Activated CD8-positive, alpha-beta T cell treated with anti-CD3 and anti-CD28 coated beads for 36 hours (primary cell): ENCODE measurements around the gene LAMA4. TPM values are rescaled to one million over a fixed set of nuclear protein-coding genes. Genes with fewer than 3 reads are reported as not detected.
"Not testable (repeated sequence)": the region's sequence is repeated elsewhere in the genome, so short reads cannot be mapped to it uniquely, and the experiment has no call there.

Experiments
- ATAC-seq: fragments of 200-7000 bp; cut with Tn5 transposase; one replicate; pipeline ENCODE4 v1.10.0; 2021; ENCODE audit warnings: mild to moderate bottlenecking, moderate library complexity
- CTCF ChIA-PET: fragments of 350-600 bp; sonication (Branson Sonifier 250); formaldehyde crosslinking; loops from one replicate; lab custom pipeline; 2021; ENCODE audit warnings: antibody characterized with exemption; lab: Charles Lee
- POLR2A ChIA-PET: fragments of 350-600 bp; sonication (Branson Sonifier 250); formaldehyde crosslinking; loops from one replicate; lab custom pipeline; 2021; ENCODE audit warnings: antibody characterized with exemption; lab: Charles Lee
- DNase-seq: peaks from one replicate; pipeline ENCODE4 v3.0.0-alpha.2; 2020
- H3K27ac Mint-ChIP-seq: one replicate; pipeline ENCODE4 v1.8.0; 2021; ENCODE audit warnings: mild to moderate bottlenecking, mixed read lengths
- H3K27me3 Mint-ChIP-seq: one replicate; pipeline ENCODE4 v1.8.0; 2021; ENCODE audit warnings: mixed read lengths
- H3K36me3 Mint-ChIP-seq: one replicate; pipeline ENCODE4 v1.8.0; 2021; ENCODE audit warnings: low read depth, mixed read lengths
- H3K4me1 Mint-ChIP-seq: one replicate; pipeline ENCODE4 v1.8.0; 2021; ENCODE audit warnings: low read depth, mixed read lengths
- H3K4me3 Mint-ChIP-seq: one replicate; pipeline ENCODE4 v1.8.0; 2021; ENCODE audit warnings: mild to moderate bottlenecking, moderate library complexity, mixed read lengths
- H3K9me3 Mint-ChIP-seq: one replicate; pipeline ENCODE4 v1.8.0; 2021; ENCODE audit warnings: mixed read lengths
- CTCF ChIP-seq: fragments of 200-600 bp; IDR thresholded peaks from one replicate; pipeline ENCODE4 v1.8.0; 2022; ENCODE audit warnings: antibody characterized with exemption, mild to moderate bottlenecking
- intact Hi-C: fragments of 100-400 bp; cut with micrococcal nuclease; formaldehyde crosslinking; loops from one replicate; pipeline ENCODE4 v1.10.0; 2022
- total RNA-seq, 2 experiments: library from RNA; stranded (reverse); gene quantifications; one replicate each; pipeline ENCODE4 v1.2.3, GENCODE V29; 2021

Gene LAMA4
- total RNA-seq, 2 experiments from 2014 or later: not detected

GRCh38 chr6:112202639-112203341, 51.6 kb downstream of the LAMA4 start:
- H3K9me3 Mint-ChIP-seq: peaks cover 3% of the 10 kb centered on the region
- no peaks in the 10 kb centered on the region for H3K36me3 Mint-ChIP-seq
- no peak overlapping the region for H3K4me3 Mint-ChIP-seq
- POLR2A ChIA-PET: no interaction called here
- no peaks in the 10 kb centered on the region for H3K4me1 Mint-ChIP-seq
- H3K27me3 Mint-ChIP-seq: peaks cover 7% of the 10 kb centered on the region
- H3K27ac Mint-ChIP-seq: no peak overlapping the region
- no peak for DNase-seq
- no peak for ATAC-seq
- no peak for TF ChIP-seq CTCF
- CTCF ChIA-PET: interaction anchor here (1.4 kb wide), 1 partner anchor 24 kb away, joined by 3 read pairs; no protein-coding TSS in a partner anchor
- intact Hi-C loops: no loop called here

- H3K36me3 Mint-ChIP-seq, H3K4me3 Mint-ChIP-seq, POLR2A ChIA-PET, ATAC-seq, CTCF ChIA-PET, H3K4me1 Mint-ChIP-seq, DNase-seq, intact Hi-C loops, H3K27ac Mint-ChIP-seq, H3K9me3 Mint-ChIP-seq, H3K27me3 Mint-ChIP-seq: not testable (repeated sequence)
Measured at GRCh38 chr6:112200185-112200914, 54.0 kb downstream of the LAMA4 start.

- no peak for TF ChIP-seq CTCF
- no peaks in the 10 kb centered on the region for H3K4me1 Mint-ChIP-seq
- H3K9me3 Mint-ChIP-seq: peaks cover 3% of the 10 kb centered on the region
- no peak overlapping the region for H3K4me3 Mint-ChIP-seq
- ATAC-seq: no peak
- intact Hi-C loops: no loop called here
- DNase-seq: no peak
- peaks cover 12% of the 10 kb centered on the region for H3K27me3 Mint-ChIP-seq
- ChIA-PET POLR2A (interaction anchor here (0.8 kb wide), 1 partner anchor 9 kb away, joined by 4 read pairs; no protein-coding TSS in a partner anchor), CTCF (interaction anchor here (1.4 kb wide), 1 partner anchor 19 kb away, joined by 6 read pairs; no protein-coding TSS in a partner anchor)
- H3K27ac Mint-ChIP-seq: no peak overlapping the region
- no peaks in the 10 kb centered on the region for H3K36me3 Mint-ChIP-seq
Measured at GRCh38 chr6:112199001-112199403, 55.4 kb downstream of the LAMA4 start.

GRCh38 chr6:112198582-112198981, 55.8 kb downstream of the LAMA4 start:
- Mint-ChIP-seq H3K9me3 (peaks cover 3% of the 10 kb centered on the region), H3K27ac (no peak overlapping the region), H3K4me1 (no peaks in the 10 kb centered on the region), H3K36me3 (no peaks in the 10 kb centered on the region), H3K27me3 (peaks cover 12% of the 10 kb centered on the region), H3K4me3 (no peak overlapping the region)
- no peak for TF ChIP-seq CTCF
- intact Hi-C loops: no loop called here
- DNase-seq: no peak
- CTCF ChIA-PET: interaction anchor here (0.8 to 1.4 kb wide), 2 partner anchors 19 to 23 kb away, joined by 3 to 6 read pairs; no protein-coding TSS in a partner anchor
- POLR2A ChIA-PET: interaction anchor here (0.8 kb wide), 1 partner anchor 9 kb away, joined by 4 read pairs; no protein-coding TSS in a partner anchor
- no peak for ATAC-seq

GRCh38 chr6:112197636-112198035, 56.7 kb downstream of the LAMA4 start:
- H3K4me1 Mint-ChIP-seq: no peaks in the 10 kb centered on the region
- no peak overlapping the region for H3K4me3 Mint-ChIP-seq
- no peak overlapping the region for H3K27ac Mint-ChIP-seq
- POLR2A ChIA-PET: no interaction called here
- H3K36me3 Mint-ChIP-seq: no peaks in the 10 kb centered on the region
- peaks cover 12% of the 10 kb centered on the region for H3K27me3 Mint-ChIP-seq
- intact Hi-C loops: no loop called here
- no peak for DNase-seq
- CTCF ChIA-PET: interaction anchor here (0.8 to 7.5 kb wide), 3 partner anchors 18 to 22 kb away, joined by 3 to 49 read pairs (median 6); no protein-coding TSS in a partner anchor
- ATAC-seq: no peak
- peaks cover 3% of the 10 kb centered on the region for H3K9me3 Mint-ChIP-seq
- no peak for TF ChIP-seq CTCF
